Liver (tissue), 3 donors: ENCODE measurements around the gene EML6.

ENCODE experiments used
- CTCF ChIP-seq: fragments of 150-350 bp; IDR thresholded peaks from 2 replicates; pipeline ENCODE4 v1.5.1; 2017; ENCODE audit warnings: improper control_type of control experiment, low read depth, low read length; ENCODE audit not compliant: missing input control
- EGR1 ChIP-seq, 2 donors: IDR thresholded peaks; 2 replicates each; pipeline ENCODE4 v1.6.1; 2016 to 2018; ENCODE audit warnings: antibody characterized with exemption in 2 of 2, low read depth in 2 of 2
- FOXA1 ChIP-seq: IDR thresholded peaks from 2 replicates; pipeline ENCODE4 v1.6.1; 2016; ENCODE audit warnings: antibody characterized with exemption
- GABPA ChIP-seq, 2 donors: IDR thresholded peaks in 1 of 2; conservative IDR thresholded peaks in 1 of 2; 2 replicates each; pipeline ENCODE4 v1.6.1; 2016; ENCODE audit warnings: antibody characterized with exemption in 2 of 2, mild to moderate bottlenecking in 1 of 2, moderate library complexity in 1 of 2
- JUND ChIP-seq, 2 donors: IDR thresholded peaks; 2 replicates each; pipeline ENCODE4 v1.6.1; 2016; ENCODE audit warnings: antibody characterized with exemption in 2 of 2
- NR2F2 ChIP-seq: IDR thresholded peaks from 2 replicates; pipeline ENCODE4 v1.6.1; 2016; ENCODE audit warnings: antibody characterized with exemption
- RAD21 ChIP-seq, 2 donors: IDR thresholded peaks; 2 replicates each; pipeline ENCODE4 v1.6.1; 2016; ENCODE audit warnings: antibody characterized with exemption in 2 of 2, mild to moderate bottlenecking in 2 of 2
- REST ChIP-seq: IDR thresholded peaks from 2 replicates; pipeline ENCODE4 v1.6.1; 2016; ENCODE audit warnings: antibody characterized with exemption, mild to moderate bottlenecking
- RXRA ChIP-seq, 2 donors: IDR thresholded peaks; 2 replicates each; pipeline ENCODE4 v1.6.1; 2017 to 2018; ENCODE audit warnings: antibody characterized with exemption in 2 of 2, mild to moderate bottlenecking in 1 of 2
- SP1 ChIP-seq: IDR thresholded peaks from 2 replicates; pipeline ENCODE4 v1.6.1; 2018; ENCODE audit warnings: antibody characterized with exemption, mild to moderate bottlenecking
- TAF1 ChIP-seq: conservative IDR thresholded peaks from 2 replicates; pipeline ENCODE4 v1.6.1; 2016; ENCODE audit warnings: antibody characterized with exemption, mild to moderate bottlenecking
- YY1 ChIP-seq: IDR thresholded peaks from 2 replicates; pipeline ENCODE4 v1.6.1; 2016; ENCODE audit warnings: antibody characterized with exemption, mild to moderate bottlenecking
- ZBTB33 ChIP-seq: IDR thresholded peaks from 2 replicates; pipeline ENCODE4 v1.6.1; 2016; ENCODE audit warnings: antibody characterized with exemption
- TF ChIP-seq, protein P1 (sequence below): IDR thresholded peaks from 2 replicates; pipeline ENCODE4 v1.6.1; 2016; ENCODE audit warnings: antibody characterized with exemption
- donor health status: healthy.
- donor health status: healthy.

- TF ChIP-seq CTCF (no peak), YY1 (no peak), FOXA1 (no peak), RXRA (IDR thresholded peaks at IDR 0.05) (no peak), EGR1 (IDR thresholded peaks at IDR 0.05; ENCODE audit: low read depth in 2 of 2) (no peak), JUND (IDR thresholded peaks at IDR 0.05) (no peak), ZBTB33 (no peak), RAD21 (IDR thresholded peaks at IDR 0.05) (no peak), TAF1 (no peak), GABPA (IDR thresholded peaks at IDR 0.05 in 1 of 2, conservative IDR thresholded peaks at IDR 0.05 in 1 of 2) (no peak), REST (no peak), NR2F2 (no peak), SP1 (no peak)
- TF ChIP-seq, protein P1, sequence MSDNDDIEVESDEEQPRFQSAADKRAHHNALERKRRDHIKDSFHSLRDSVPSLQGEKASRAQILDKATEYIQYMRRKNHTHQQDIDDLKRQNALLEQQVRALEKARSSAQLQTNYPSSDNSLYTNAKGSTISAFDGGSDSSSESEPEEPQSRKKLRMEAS: no peak
Observed at GRCh38 chr2:54941248-54941984, 218.0 kb downstream of the EML6 start.
